Right lobe of liver (tissue), 4 donors: Measurements from ENCODE around the gene ESYT2.

Experiments
- CTCF ChIP-seq, 4 donors: fragments of 200-600 bp in 3 of 4; fragments of 450-650 bp in 1 of 4; IDR thresholded peaks; one replicate each; pipeline versions ENCODE4 v1.5.1 to v1.8.0; 2016 to 2022; ENCODE audit warnings: antibody characterized with exemption in 4 of 4, mild to moderate bottlenecking in 2 of 4
- POLR2A ChIP-seq: fragments of 450-650 bp; IDR thresholded peaks from one replicate; pipeline ENCODE4 v1.6.1; 2017; ENCODE audit warnings: antibody characterized with exemption, mild to moderate bottlenecking
- donor health status: DM: no; HTN: no; CAD: no.
- donor health status: DM: no; HTN: no; CAD: no.
- donor health status: DM: no; HTN: yes; CAD: no.

- TF ChIP-seq CTCF (IDR thresholded peaks at IDR 0.05) (no peak), POLR2A (no peak)
Measured at GRCh38 chr7:158723266-158723665, 106.0 kb downstream of the ESYT2 start.
